Measurements from ENCODE around the gene LIME1. TPM values are rescaled to one million over a fixed set of nuclear protein-coding genes. Genes with fewer than 3 reads are reported as not detected.

The LIME1 gene
- polyA plus RNA-seq, 2 of the 4 experiments (the other 2 are of a cell fraction): 2.5 to 6.5 TPM

DNA sequence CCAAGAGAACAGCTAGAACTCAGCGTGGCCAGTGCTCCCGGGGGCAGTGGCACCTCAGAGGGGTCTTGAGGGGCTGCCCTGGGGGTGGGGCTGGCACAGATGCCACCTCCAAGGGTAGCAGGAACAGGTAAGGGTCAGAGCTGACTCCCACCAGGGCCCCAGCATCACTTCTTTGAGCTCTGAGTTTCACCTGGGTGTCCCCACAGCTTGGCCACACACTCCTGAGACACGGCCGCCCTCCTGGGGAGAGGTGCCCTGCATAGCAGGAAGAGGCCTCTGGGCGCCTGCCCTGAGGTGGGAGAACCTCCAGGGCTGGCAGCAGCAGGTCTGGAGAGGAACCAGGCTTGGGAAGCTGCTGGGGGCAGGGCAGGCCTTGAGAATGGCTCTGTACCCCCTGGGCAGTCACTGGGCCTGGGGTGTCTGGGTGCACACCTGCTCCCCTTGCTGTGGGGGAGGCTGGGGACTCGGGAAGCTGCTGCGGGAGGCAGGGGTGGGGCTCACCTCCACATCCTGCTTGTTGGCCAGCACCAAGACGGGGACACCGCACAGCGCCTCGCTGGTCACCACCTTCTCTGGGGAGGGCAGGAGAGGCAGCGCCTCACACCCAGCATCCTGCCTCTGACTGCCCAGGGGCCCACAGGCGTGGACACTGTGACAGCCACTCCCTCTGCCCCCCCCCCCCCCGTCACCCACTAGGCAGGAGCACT is 35.0 kb upstream of the LIME1 start:
- ATAC-seq (0 out of 6 replicates have a peak, but pooled peaks of 1 of the 2 experiments have one; percentile 0), DNase-seq (ENCODE audit: low read depth in 1 of 2, low spot score in 1 of 2) (no peak), FAIRE-seq (no peak)
- no peaks in the 10 kb centered on the region for H3K9me3 ChIP-seq
- peaks cover 40% of the 10 kb centered on the region for H3K4me1 ChIP-seq
- 73% methylated on average over 3 of the region's 14 CpGs for WGBS (ENCODE audit: missing lambda C conversion rate)
- POLR2A ChIA-PET: no interaction called here
- no peak overlapping the region for H3K4me3 ChIP-seq
- TF ChIP-seq SREBF2 (IDR thresholded peaks at IDR 0.05): no peak
- TF ChIP-seq RARB (CRISPR knock-in tag; IDR thresholded peaks at IDR 0.05): no peak
- TF ChIP-seq POLR2A (IDR thresholded peaks at IDR 0.05; ENCODE audit: low read length): no peak; the same call in 1 of the 2 replicates
- no peak for TF ChIP-seq MAZ (IDR thresholded peaks at IDR 0.05; ENCODE audit: borderline replicate concordance, low read depth, low read length)
- TF ChIP-seq ZC3H11A (IDR thresholded peaks at IDR 0.05): no peak
- TF ChIP-seq ZSCAN20 (CRISPR knock-in tag; IDR thresholded peaks at IDR 0.05): no peak
- no peak for TF ChIP-seq JUN (IDR thresholded peaks at IDR 0.05)
- TF ChIP-seq SMC3 (IDR thresholded peaks at IDR 0.05): no peak
- TF ChIP-seq, protein P1, sequence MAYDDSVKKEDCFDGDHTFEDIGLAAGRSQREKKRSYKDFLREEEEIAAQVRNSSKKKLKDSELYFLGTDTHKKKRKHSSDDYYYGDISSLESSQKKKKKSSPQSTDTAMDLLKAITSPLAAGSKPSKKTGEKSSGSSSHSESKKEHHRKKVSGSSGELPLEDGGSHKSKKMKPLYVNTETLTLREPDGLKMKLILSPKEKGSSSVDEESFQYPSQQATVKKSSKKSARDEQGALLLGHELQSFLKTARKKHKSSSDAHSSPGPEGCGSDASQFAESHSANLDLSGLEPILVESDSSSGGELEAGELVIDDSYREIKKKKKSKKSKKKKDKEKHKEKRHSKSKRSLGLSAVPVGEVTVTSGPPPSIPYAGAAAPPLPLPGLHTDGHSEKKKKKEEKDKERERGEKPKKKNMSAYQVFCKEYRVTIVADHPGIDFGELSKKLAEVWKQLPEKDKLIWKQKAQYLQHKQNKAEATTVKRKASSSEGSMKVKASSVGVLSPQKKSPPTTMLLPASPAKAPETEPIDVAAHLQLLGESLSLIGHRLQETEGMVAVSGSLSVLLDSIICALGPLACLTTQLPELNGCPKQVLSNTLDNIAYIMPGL (CRISPR knock-in tag; IDR thresholded peaks at IDR 0.05; ENCODE audit: borderline replicate concordance): no peak
- TF ChIP-seq RAD21 (conservative IDR thresholded peaks at IDR 0.05 in 1 of 2, IDR thresholded peaks at IDR 0.05 in 1 of 2): no peak
- TF ChIP-seq FOSB (CRISPR knock-in tag; IDR thresholded peaks at IDR 0.05): no peak
- TF ChIP-seq CBX8 (IDR thresholded peaks at IDR 0.05): no peak
- H3K4me2 ChIP-seq: no peak overlapping the region
- CTCF ChIA-PET: interaction anchor here (0.7 to 2.1 kb wide), 2 partner anchors 81 to 164 kb away, joined by 3 to 7 read pairs; partner anchors contain the start of gene PTK6
- peak overlapping the region in 1 of 2 experiments; percentile 94; a peak in 3 of 6 replicates for H3K27ac ChIP-seq

DNA sequence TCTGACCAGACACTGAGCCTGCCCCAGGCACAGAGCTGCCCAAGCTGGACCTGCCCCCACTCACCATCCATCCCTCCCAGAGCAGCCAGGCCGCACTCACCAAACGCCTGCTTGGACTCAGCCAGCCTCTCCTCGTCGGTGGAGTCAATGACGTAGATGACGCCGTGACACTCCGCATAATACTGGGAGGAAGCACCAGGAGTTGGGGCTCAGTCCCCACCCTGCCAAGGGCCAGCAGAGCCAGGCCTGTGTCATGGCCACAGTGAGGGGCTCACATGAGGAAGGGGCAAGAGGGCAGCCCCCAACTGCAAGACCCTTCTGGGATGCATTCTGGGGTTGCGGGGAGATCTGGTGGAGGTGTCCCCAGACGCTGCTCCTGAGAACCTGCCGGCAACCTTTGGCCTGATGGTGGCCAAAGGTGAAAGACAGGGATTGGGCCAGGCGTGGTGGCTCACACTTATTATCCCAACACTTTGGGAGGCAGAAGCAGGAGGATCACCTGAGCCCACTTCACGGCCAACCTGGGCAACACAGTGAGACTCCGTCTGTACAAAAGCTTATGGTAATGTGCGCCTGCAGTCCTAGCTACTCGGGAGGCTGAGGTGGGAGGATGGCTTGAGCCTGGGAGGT is 34.3 kb upstream of the LIME1 start:
- POLR2A ChIA-PET: interaction anchor here (1.2 kb wide), 1 partner anchor 34 kb away, joined by 3 read pairs; the partner anchor contains the start of gene LIME1
- CTCF ChIA-PET: interaction anchor here (0.7 to 2.1 kb wide), 4 partner anchors 80 to 272 kb away, joined by 3 to 7 read pairs (median 4); partner anchors contain the start of gene PTK6
- Histone ChIP-seq H3K4me3 (no peak overlapping the region), H3K4me1 (peaks cover 44% of the 10 kb centered on the region), H3K9me3 (no peaks in the 10 kb centered on the region), H3K4me2 (no peak overlapping the region), H3K27ac (peak overlapping the region in 1 of 2 experiments; percentile 94; a peak in 2 of 6 replicates)
- no peak for ATAC-seq
- FAIRE-seq: no peak
- 94% methylated on average over 15 of the region's 16 CpGs for WGBS (ENCODE audit: missing lambda C conversion rate)
- TF ChIP-seq CBX8 (IDR thresholded peaks at IDR 0.05): no peak
- TF ChIP-seq CEBPB (IDR thresholded peaks at IDR 0.05): no peak
- TF ChIP-seq, protein P2, sequence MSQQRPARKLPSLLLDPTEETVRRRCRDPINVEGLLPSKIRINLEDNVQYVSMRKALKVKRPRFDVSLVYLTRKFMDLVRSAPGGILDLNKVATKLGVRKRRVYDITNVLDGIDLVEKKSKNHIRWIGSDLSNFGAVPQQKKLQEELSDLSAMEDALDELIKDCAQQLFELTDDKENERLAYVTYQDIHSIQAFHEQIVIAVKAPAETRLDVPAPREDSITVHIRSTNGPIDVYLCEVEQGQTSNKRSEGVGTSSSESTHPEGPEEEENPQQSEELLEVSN (IDR thresholded peaks at IDR 0.05; ENCODE audit: borderline replicate concordance, low read depth): no peak
- DNase-seq (ENCODE audit: low read depth in 1 of 2, low spot score in 1 of 2): no peak

DNA sequence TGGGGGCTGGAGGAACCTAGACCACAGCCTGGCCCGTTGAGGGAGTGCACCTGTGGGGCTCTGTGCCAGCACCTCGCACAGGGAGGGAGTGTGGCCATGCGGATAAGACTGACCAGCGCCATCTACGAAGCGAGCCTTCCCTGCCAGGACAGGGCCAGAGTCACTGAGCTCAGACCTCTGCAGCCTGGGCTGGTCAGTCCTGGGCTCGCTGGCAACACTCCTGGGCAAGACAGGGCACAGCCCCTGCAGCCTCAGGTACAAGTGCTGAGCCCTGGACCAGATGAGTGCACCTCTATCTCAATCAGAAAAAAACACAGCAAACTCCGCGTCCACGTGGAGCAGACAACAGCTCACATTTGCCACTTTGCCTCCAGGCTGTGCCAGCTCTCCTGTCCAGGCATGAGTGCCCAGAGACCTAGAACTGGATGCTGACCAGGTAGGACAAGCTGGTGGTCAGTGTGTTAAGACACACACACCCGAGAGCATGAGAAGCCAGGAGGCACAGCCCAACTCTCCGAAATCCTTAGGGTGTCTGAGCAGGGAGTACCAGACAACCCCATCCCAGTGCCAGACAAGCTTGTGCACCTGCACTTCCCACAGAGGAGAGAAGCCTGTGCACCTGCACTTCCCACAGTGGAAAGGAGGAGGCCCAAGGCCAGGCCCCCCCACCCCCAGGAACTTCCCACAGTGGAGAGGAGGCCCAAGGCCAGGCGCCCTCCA is 33.6 kb upstream of the LIME1 start:
- H3K27ac ChIP-seq: no peak overlapping the region
- no peak for DNase-seq (ENCODE audit: low read depth in 1 of 2, low spot score in 1 of 2)

More for the DNA sequence above, 33.6 kb upstream of the LIME1 start:
- FAIRE-seq (no peak), ATAC-seq (no peak)
- Histone ChIP-seq H3K9me3 (no peaks in the 10 kb centered on the region), H3K4me1 (peaks cover 38% of the 10 kb centered on the region), H3K4me2 (no peak overlapping the region), H3K4me3 (no peak overlapping the region)
- ChIA-PET CTCF (interaction anchor here (1.2 to 2.1 kb wide), 4 partner anchors 11 to 271 kb away, joined by 3 to 7 read pairs (median 6); partner anchors contain the start of gene PTK6), POLR2A (interaction anchor here (1.2 kb wide), 1 partner anchor 34 kb away, joined by 3 read pairs; the partner anchor contains the start of gene LIME1)
- TF ChIP-seq BHLHE40 (IDR thresholded peaks at IDR 0.05; ENCODE audit: low read depth, low read length): no peak
- no peak for TF ChIP-seq RNF2 (IDR thresholded peaks at IDR 0.05; ENCODE audit: borderline replicate concordance, low read depth)
- TF ChIP-seq JUNB (IDR thresholded peaks at IDR 0.05): no peak
- no peak for TF ChIP-seq HDAC2 (IDR thresholded peaks at IDR 0.05)
- no peak for TF ChIP-seq MAZ (IDR thresholded peaks at IDR 0.05; ENCODE audit: borderline replicate concordance, low read depth, low read length)
- no peak for TF ChIP-seq RFX5 (IDR thresholded peaks at IDR 0.05)
- TF ChIP-seq, protein P3, sequence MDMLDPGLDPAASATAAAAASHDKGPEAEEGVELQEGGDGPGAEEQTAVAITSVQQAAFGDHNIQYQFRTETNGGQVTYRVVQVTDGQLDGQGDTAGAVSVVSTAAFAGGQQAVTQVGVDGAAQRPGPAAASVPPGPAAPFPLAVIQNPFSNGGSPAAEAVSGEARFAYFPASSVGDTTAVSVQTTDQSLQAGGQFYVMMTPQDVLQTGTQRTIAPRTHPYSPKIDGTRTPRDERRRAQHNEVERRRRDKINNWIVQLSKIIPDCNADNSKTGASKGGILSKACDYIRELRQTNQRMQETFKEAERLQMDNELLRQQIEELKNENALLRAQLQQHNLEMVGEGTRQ (IDR thresholded peaks at IDR 0.05): no peak
- TF ChIP-seq NFE2L2 (conservative IDR thresholded peaks at IDR 0.05; ENCODE audit: low read length): no peak
- TF ChIP-seq, protein P1 (CRISPR knock-in tag; IDR thresholded peaks at IDR 0.05; ENCODE audit: borderline replicate concordance): no peak
- no peak for TF ChIP-seq CBX2 (IDR thresholded peaks at IDR 0.05; ENCODE audit: borderline replicate concordance, low read depth)
- TF ChIP-seq CHD2 (IDR thresholded peaks at IDR 0.05; ENCODE audit: low read length, partially characterized antibody): no peak
- 81% methylated on average over 10 of the region's 13 CpGs for WGBS (ENCODE audit: missing lambda C conversion rate)
